HL-60 (cell line): ENCODE measurements around the gene ZNF672.

Experiments used
- DNase-seq, 2 experiments: peaks; one replicate each; pipeline ENCODE4 v3.0.0-alpha.2; 2010 to 2020; ENCODE audit warnings: low read depth in 1 of 2, low spot score in 1 of 2
- H3K27ac ChIP-seq: fragments of 250-450 bp; sonication (Bioruptor Pico); replicated peaks from 2 replicates; pipeline ENCODE4 v1.5.1; 2020; ENCODE audit warnings: mild to moderate bottlenecking, moderate library complexity
- H3K27me3 ChIP-seq: fragments of 250-450 bp; sonication (Bioruptor Pico); 2 replicates; pipeline ENCODE4 v1.5.1; 2021; ENCODE audit warnings: mild to moderate bottlenecking, moderate library complexity; ENCODE audit not compliant: insufficient read depth, poor library complexity, severe bottlenecking
- H3K4me3 ChIP-seq: replicated peaks from 2 replicates; pipeline ENCODE4 v1.5.1; 2011; ENCODE audit warnings: mild to moderate bottlenecking, control low read depth, low read length; ENCODE audit not compliant: insufficient read depth
- GABPA ChIP-seq: IDR thresholded peaks from 2 replicates; pipeline ENCODE4 v1.6.1; 2012; ENCODE audit warnings: low read depth
- POLR2AphosphoS5 ChIP-seq: IDR thresholded peaks from 2 replicates; pipeline ENCODE4 v1.6.1; 2012; ENCODE audit warnings: low read depth
- SPI1 ChIP-seq: IDR thresholded peaks from 2 replicates; pipeline ENCODE4 v1.6.1; 2012; ENCODE audit warnings: low read depth, mild to moderate bottlenecking, borderline replicate concordance
- TF ChIP-seq, protein P1 (sequence below): IDR thresholded peaks from 2 replicates; pipeline ENCODE4 v1.6.1; 2012; ENCODE audit warnings: low read depth; ENCODE audit not compliant: insufficient replicate concordance
- TF ChIP-seq, protein P2 (sequence below): IDR thresholded peaks from one replicate; pipeline ENCODE4 v1.5.1; 2011; ENCODE audit warnings: low read length, control low read depth, inconsistent platforms; ENCODE audit not compliant: insufficient read depth

The ZNF672 gene

DNA sequence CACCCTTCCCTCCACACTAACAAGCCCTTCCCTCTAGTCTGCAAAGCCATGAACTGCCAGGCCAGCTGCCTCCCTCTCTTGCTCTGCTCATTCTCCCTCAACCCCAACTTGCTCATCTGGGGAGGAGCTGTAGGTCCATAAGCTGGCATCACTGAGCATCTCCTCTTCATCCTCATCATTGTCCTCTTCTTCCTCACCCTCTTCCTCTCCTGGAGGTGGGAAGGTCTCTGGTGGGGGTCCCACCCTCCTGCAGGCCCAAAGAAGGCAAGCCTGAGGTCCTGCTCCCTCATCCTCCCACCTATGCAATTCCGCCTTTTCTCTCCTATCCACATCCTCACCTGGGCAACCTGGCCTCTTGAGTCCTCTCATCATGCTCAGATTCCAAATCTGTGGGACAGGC lies 18.2 kb downstream of the ZNF672 start:
- TF ChIP-seq SPI1 (no peak), POLR2AphosphoS5 (no peak), GABPA (no peak)
- TF ChIP-seq, protein P1, sequence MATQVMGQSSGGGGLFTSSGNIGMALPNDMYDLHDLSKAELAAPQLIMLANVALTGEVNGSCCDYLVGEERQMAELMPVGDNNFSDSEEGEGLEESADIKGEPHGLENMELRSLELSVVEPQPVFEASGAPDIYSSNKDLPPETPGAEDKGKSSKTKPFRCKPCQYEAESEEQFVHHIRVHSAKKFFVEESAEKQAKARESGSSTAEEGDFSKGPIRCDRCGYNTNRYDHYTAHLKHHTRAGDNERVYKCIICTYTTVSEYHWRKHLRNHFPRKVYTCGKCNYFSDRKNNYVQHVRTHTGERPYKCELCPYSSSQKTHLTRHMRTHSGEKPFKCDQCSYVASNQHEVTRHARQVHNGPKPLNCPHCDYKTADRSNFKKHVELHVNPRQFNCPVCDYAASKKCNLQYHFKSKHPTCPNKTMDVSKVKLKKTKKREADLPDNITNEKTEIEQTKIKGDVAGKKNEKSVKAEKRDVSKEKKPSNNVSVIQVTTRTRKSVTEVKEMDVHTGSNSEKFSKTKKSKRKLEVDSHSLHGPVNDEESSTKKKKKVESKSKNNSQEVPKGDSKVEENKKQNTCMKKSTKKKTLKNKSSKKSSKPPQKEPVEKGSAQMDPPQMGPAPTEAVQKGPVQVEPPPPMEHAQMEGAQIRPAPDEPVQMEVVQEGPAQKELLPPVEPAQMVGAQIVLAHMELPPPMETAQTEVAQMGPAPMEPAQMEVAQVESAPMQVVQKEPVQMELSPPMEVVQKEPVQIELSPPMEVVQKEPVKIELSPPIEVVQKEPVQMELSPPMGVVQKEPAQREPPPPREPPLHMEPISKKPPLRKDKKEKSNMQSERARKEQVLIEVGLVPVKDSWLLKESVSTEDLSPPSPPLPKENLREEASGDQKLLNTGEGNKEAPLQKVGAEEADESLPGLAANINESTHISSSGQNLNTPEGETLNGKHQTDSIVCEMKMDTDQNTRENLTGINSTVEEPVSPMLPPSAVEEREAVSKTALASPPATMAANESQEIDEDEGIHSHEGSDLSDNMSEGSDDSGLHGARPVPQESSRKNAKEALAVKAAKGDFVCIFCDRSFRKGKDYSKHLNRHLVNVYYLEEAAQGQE, result no peak
- Histone ChIP-seq H3K27me3 (no peaks in the 10 kb centered on the region), H3K4me3 (no peak overlapping the region), H3K27ac (no peak overlapping the region)
- DNase-seq, result no peak

DNA sequence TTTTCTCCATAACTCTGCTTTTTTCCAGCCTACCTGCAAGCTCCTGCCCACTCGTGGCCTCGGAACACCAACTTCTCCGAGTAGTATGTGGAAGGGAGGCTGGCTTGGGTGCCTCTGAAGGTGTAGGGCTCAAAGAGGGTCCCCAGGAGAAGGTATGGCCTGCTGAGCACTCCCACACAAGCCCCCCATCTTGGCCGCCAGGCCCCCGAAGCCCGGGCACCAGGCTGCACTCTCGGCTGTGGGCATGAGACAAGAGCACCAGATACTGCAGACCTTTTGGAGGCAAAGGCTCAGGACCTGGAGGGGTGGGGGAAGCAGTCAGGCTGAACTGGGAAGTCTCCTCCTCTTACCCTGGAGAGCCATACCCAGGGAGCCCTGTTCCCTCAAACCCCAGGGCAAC lies 19.2 kb downstream of the ZNF672 start:
- DNase-seq, result no peak
- TF ChIP-seq GABPA, result no peak
- no peak for TF ChIP-seq SPI1
- TF ChIP-seq, protein P1, result no peak
- TF ChIP-seq, protein P2, sequence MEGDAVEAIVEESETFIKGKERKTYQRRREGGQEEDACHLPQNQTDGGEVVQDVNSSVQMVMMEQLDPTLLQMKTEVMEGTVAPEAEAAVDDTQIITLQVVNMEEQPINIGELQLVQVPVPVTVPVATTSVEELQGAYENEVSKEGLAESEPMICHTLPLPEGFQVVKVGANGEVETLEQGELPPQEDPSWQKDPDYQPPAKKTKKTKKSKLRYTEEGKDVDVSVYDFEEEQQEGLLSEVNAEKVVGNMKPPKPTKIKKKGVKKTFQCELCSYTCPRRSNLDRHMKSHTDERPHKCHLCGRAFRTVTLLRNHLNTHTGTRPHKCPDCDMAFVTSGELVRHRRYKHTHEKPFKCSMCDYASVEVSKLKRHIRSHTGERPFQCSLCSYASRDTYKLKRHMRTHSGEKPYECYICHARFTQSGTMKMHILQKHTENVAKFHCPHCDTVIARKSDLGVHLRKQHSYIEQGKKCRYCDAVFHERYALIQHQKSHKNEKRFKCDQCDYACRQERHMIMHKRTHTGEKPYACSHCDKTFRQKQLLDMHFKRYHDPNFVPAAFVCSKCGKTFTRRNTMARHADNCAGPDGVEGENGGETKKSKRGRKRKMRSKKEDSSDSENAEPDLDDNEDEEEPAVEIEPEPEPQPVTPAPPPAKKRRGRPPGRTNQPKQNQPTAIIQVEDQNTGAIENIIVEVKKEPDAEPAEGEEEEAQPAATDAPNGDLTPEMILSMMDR, result no peak
- TF ChIP-seq POLR2AphosphoS5, result no peak
- peak overlapping the region; percentile 90; the same call in 1 of the 2 replicates for H3K27ac ChIP-seq

DNA sequence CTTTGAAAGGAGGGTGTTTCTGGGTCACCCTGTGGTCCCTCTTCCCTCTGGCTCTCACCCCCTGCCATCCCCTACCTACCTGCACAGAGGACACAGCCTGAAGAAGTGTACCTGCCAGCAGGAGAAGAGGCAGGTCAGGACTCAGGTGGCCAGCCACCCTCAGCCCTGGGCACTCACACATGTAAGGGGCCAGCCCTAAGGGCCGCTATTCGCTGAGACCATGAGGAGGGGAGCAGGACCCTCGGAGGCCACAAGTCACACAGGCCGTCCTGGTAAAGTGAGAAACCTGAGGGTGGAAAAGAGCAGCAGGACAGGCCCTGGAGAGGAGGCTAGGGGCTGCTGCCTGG lies 19.7 kb downstream of the ZNF672 start:
- DNase-seq, result no peak
- peak overlapping the region; percentile 90 for H3K27ac ChIP-seq

More for the DNA sequence above, 19.2 kb downstream of the ZNF672 start:
- Histone ChIP-seq H3K27me3 (no peaks in the 10 kb centered on the region), H3K4me3 (peak overlapping the region; percentile 55)

More for the DNA sequence above, 19.7 kb downstream of the ZNF672 start:
- Histone ChIP-seq H3K27me3 (no peaks in the 10 kb centered on the region), H3K4me3 (peak overlapping the region; percentile 55)
- no peak for TF ChIP-seq SPI1
- no peak for TF ChIP-seq GABPA
- TF ChIP-seq, protein P1, result no peak
- TF ChIP-seq POLR2AphosphoS5, result no peak
- TF ChIP-seq, protein P2, result no peak
